SK-N-SH (cell line): ENCODE results near the gene PRPF40B. TPM values are rescaled to one million over a fixed set of nuclear protein-coding genes. Genes with fewer than 3 reads are reported as not detected.

Experiments used
- CTCF ChIA-PET: fragments of 300-600, 350-600 bp; formaldehyde crosslinking; extraction: SDS; loops from one replicate; lab custom pipeline; 2021; lab: Yijun Ruan, JAX
- POLR2A ChIA-PET: fragments of 350-600 bp; sonication (Branson Sonifier 250); formaldehyde crosslinking; extraction: SDS; loops from one replicate; lab custom pipeline; 2020; ENCODE audit warnings: antibody characterized with exemption, inconsistent platforms; lab: Yijun Ruan, JAX
- DNase-seq: peaks from one replicate; pipeline ENCODE4 v3.0.0; 2012
- H2AFZ ChIP-seq: fragments of 200-600 bp; sonication (generic); 2 replicates; pipeline ENCODE4 v1.8.1; 2016; ENCODE audit warnings: antibody characterized with exemption, mild to moderate bottlenecking, low read depth
- H3F3A ChIP-seq: fragments of 200-600 bp; sonication (generic); replicated peaks from 2 replicates; pipeline ENCODE3; 2016; ENCODE audit warnings: antibody characterized with exemption, mild to moderate bottlenecking; ENCODE audit not compliant: insufficient read depth
- H3K27ac ChIP-seq, 2 experiments: fragments of 200-500 bp in 1 of 2; fragments of 200-600 bp in 1 of 2; sonication (Bioruptor generic) in 1 of 2; sonication (generic), shearing (Covaris generic) in 1 of 2; 2 replicates each; pipeline versions ENCODE4 v1.5.1 to v1.6.1; 2014 to 2016; ENCODE audit warnings: low read depth in 2 of 2, inconsistent platforms in 1 of 2, low read length in 1 of 2, mild to moderate bottlenecking in 1 of 2, mixed read lengths in 1 of 2
- H3K27me3 ChIP-seq: fragments of 200-600 bp; sonication (generic), shearing (Covaris generic); 2 replicates; pipeline ENCODE4 v1.6.1; 2016; ENCODE audit warnings: mixed run types; ENCODE audit not compliant: insufficient read depth
- H3K36me3 ChIP-seq, 2 experiments: fragments of 200-500 bp in 1 of 2; fragments of 200-600 bp in 1 of 2; sonication (Bioruptor generic) in 1 of 2; sonication (generic) in 1 of 2; replicated peaks in 1 of 2; 2 replicates each; pipeline versions ENCODE3 to v1.5.1; 2014 to 2016; ENCODE audit warnings: low read length in 1 of 2, mild to moderate bottlenecking in 1 of 2; ENCODE audit not compliant: insufficient read depth in 2 of 2, control insufficient read depth in 1 of 2
- H3K4me1 ChIP-seq, 2 experiments: fragments of 200-500 bp in 1 of 2; fragments of 200-600 bp in 1 of 2; sonication (Bioruptor generic) in 1 of 2; sonication (generic), shearing (Covaris generic) in 1 of 2; 2 replicates each; pipeline versions ENCODE4 v1.5.1 to v1.6.1; 2014 to 2016; ENCODE audit warnings: low read depth in 1 of 2, low read length in 1 of 2, mixed run types in 1 of 2; ENCODE audit not compliant: insufficient read depth in 2 of 2, control insufficient read depth in 1 of 2
- H3K4me2 ChIP-seq: fragments of 200-600 bp; sonication (generic), shearing (Covaris generic); 2 replicates; pipeline ENCODE4 v1.6.1; 2017; ENCODE audit warnings: mixed run types
- H3K4me3 ChIP-seq, 2 experiments: fragments of 200-500 bp in 1 of 2; fragments of 200-600 bp in 1 of 2; sonication (Bioruptor generic) in 1 of 2; sonication (generic), shearing (Covaris generic) in 1 of 2; 2 replicates each; pipeline versions ENCODE4 v1.5.1 to v1.8.1; 2014 to 2016; ENCODE audit warnings: low read depth in 2 of 2, inconsistent platforms in 1 of 2, low read length in 1 of 2, mild to moderate bottlenecking in 1 of 2, mixed read lengths in 1 of 2, moderate library complexity in 1 of 2
- H3K79me2 ChIP-seq: fragments of 200-600 bp; sonication (generic); 2 replicates; pipeline ENCODE4 v1.8.1; 2017; ENCODE audit warnings: mild to moderate bottlenecking; ENCODE audit not compliant: insufficient read depth
- H3K9ac ChIP-seq: fragments of 200-600 bp; sonication (generic); 2 replicates; pipeline ENCODE4 v1.6.1; 2017; ENCODE audit warnings: mixed run types
- H3K9me2 ChIP-seq: fragments of 200-600 bp; sonication (generic); 2 replicates; pipeline ENCODE4 v1.6.1; 2017; ENCODE audit warnings: mixed run types
- H3K9me3 ChIP-seq: fragments of 200-600 bp; sonication (generic); 2 replicates; pipeline ENCODE4 v1.6.1; 2017; ENCODE audit warnings: mixed run types, mild to moderate bottlenecking, moderate library complexity
- H4K20me1 ChIP-seq: fragments of 200-600 bp; sonication (generic); 2 replicates; pipeline ENCODE4 v1.6.1; 2017; ENCODE audit warnings: mild to moderate bottlenecking, mixed run types; ENCODE audit not compliant: insufficient read depth
- CHD2 ChIP-seq: fragments of 150-350 bp; IDR thresholded peaks from 2 replicates; pipeline ENCODE4 v1.6.1; 2018; ENCODE audit warnings: low read length; ENCODE audit not compliant: partially characterized antibody
- EP300 ChIP-seq, 2 experiments: IDR thresholded peaks; 2 replicates each; pipeline versions ENCODE4 v1.4.0 to v1.6.1; 2012; ENCODE audit warnings: borderline replicate concordance in 1 of 2, low read depth in 1 of 2, low read length in 1 of 2
- EZH2phosphoT487 ChIP-seq: fragments of 200-600 bp; sonication (generic); IDR thresholded peaks from 2 replicates; pipeline ENCODE4 v1.6.1; 2017; ENCODE audit warnings: low read depth, mixed run types, mild to moderate bottlenecking, antibody characterized with exemption, moderate library complexity, borderline replicate concordance
- FOSL2 ChIP-seq: IDR thresholded peaks from 2 replicates; pipeline ENCODE4 v1.4.0; 2012; ENCODE audit warnings: low read depth, mild to moderate bottlenecking, moderate library complexity, borderline replicate concordance
- FOXM1 ChIP-seq: IDR thresholded peaks from 2 replicates; pipeline ENCODE4 v1.4.0; 2012; ENCODE audit warnings: low read depth, mild to moderate bottlenecking
- GABPA ChIP-seq: IDR thresholded peaks from 2 replicates; pipeline ENCODE4 v1.4.0; 2012; ENCODE audit warnings: low read depth, mild to moderate bottlenecking
- GATA2 ChIP-seq: sonication (generic); formaldehyde crosslinking; IDR thresholded peaks from 2 replicates; pipeline ENCODE4 v1.5.0; 2020; ENCODE audit warnings: mild to moderate bottlenecking, missing genetic modification reagents
- IRF3 ChIP-seq: fragments of 150-350 bp; IDR thresholded peaks from 2 replicates; pipeline ENCODE4 v1.6.1; 2016; ENCODE audit warnings: mild to moderate bottlenecking, low read depth, low read length
- JUND ChIP-seq: IDR thresholded peaks from 2 replicates; pipeline ENCODE4 v1.4.0; 2012
- MEF2A ChIP-seq: IDR thresholded peaks from 2 replicates; pipeline ENCODE4 v1.4.0; 2012; ENCODE audit warnings: low read depth, borderline replicate concordance
- MXI1 ChIP-seq: IDR thresholded peaks from 2 replicates; pipeline ENCODE4 v1.6.1; 2012; ENCODE audit warnings: mild to moderate bottlenecking, low read depth, low read length, improper control_type of control experiment
- NFIC ChIP-seq: IDR thresholded peaks from 2 replicates; pipeline ENCODE4 v1.4.0; 2012; ENCODE audit warnings: borderline replicate concordance
- NRF1 ChIP-seq: IDR thresholded peaks from 2 replicates; pipeline ENCODE4 v1.6.1; 2012; ENCODE audit warnings: low read depth, mild to moderate bottlenecking, low read length
- RAD21 ChIP-seq: IDR thresholded peaks from 2 replicates; pipeline ENCODE4 v1.6.1; 2012; ENCODE audit warnings: mild to moderate bottlenecking, low read length
- SIN3A ChIP-seq: IDR thresholded peaks from 2 replicates; pipeline ENCODE4 v1.6.1; 2012; ENCODE audit warnings: low read depth, mild to moderate bottlenecking, low read length, moderate library complexity, borderline replicate concordance
- TAF1 ChIP-seq: IDR thresholded peaks from 2 replicates; pipeline ENCODE4 v1.6.1; 2012; ENCODE audit warnings: low read depth, mild to moderate bottlenecking, low read length, moderate library complexity, borderline replicate concordance
- TCF12 ChIP-seq: IDR thresholded peaks from 2 replicates; pipeline ENCODE4 v1.4.0; 2012
- USF2 ChIP-seq: fragments of 150-350 bp; IDR thresholded peaks from 2 replicates; pipeline ENCODE4 v1.6.1; 2017; ENCODE audit warnings: antibody characterized with exemption, low read length, low read depth, borderline replicate concordance
- YY1 ChIP-seq: IDR thresholded peaks from 2 replicates; pipeline ENCODE4 v1.4.0; 2012; ENCODE audit warnings: low read depth, mild to moderate bottlenecking
- WGBS: methylation state at CpG from one replicate; pipeline ENCODE4 v1.1.6; 2017; ENCODE audit warnings: low lambda C conversion rate; 5-methylcytosine and 5-hydroxymethylcytosine counted together
- polyA plus RNA-seq, 3 experiments: library from polyadenylated mRNA; depleted of rRNA; stranded (reverse); fragments of >200 nt; gene quantifications; 2 replicates each; pipeline ENCODE4 v1.2.3, GENCODE V29; 2012
- TF ChIP-seq, protein P1 (sequence below): IDR thresholded peaks from 2 replicates; pipeline ENCODE4 v1.6.1; 2012; ENCODE audit warnings: mild to moderate bottlenecking, low read depth, low read length, moderate library complexity

The PRPF40B gene
- polyA plus RNA-seq, 1 of the 3 experiments (the other 2 are of a cell fraction) = 27.0 TPM

GRCh38 chr12:49646331-49646830, 23.0 kb downstream of the PRPF40B start:
- Histone ChIP-seq H3K27ac (no peak overlapping the region; a peak in 1 of 4 replicates), H3K27me3 (no peaks in the 10 kb centered on the region), H3K4me1 (peaks cover 0 to 5% of the 10 kb centered on the region in 2 experiments; a peak in 1 of 4 replicates), H3K79me2 (no peaks in the 10 kb centered on the region), H3K9ac (no peak overlapping the region), H3K9me2 (no peaks in the 10 kb centered on the region), H3K36me3 (peaks cover 33 to 78% of the 10 kb centered on the region in 2 experiments)
- no peak for DNase-seq
- POLR2A ChIA-PET = no interaction called here
- CTCF ChIA-PET = interaction anchor here (0.6 to 30.5 kb wide), 4 partner anchors 9 to 95 kb away, joined by 3 to 590 read pairs (median 20); partner anchors contain the start of genes FMNL3 and TMBIM6
- TF ChIP-seq GATA2 (CRISPR knock-in tag) (no peak), JUND (no peak), FOXM1 (no peak), GABPA (no peak)
- TF ChIP-seq, all 33 proteins: peak for 0
- 100% methylated on average over 4 of the region's 7 CpGs for WGBS
- Histone ChIP-seq H3F3A (peaks cover 7% of the 10 kb centered on the region), H4K20me1 (no peaks in the 10 kb centered on the region), H3K9me3 (no peaks in the 10 kb centered on the region), H2AFZ (no peak overlapping the region), H3K4me3 (no peak overlapping the region), H3K4me2 (no peak overlapping the region)

GRCh38 chr12:49646871-49647654, 23.7 kb downstream of the PRPF40B start:
- DNase-seq = no peak
- no peaks in the 10 kb centered on the region for H3K27me3 ChIP-seq
- peaks cover 7% of the 10 kb centered on the region for H3F3A ChIP-seq
- H2AFZ ChIP-seq = no peak overlapping the region
- peaks cover 31 to 78% of the 10 kb centered on the region in 2 experiments for H3K36me3 ChIP-seq
- H3K27ac ChIP-seq = no peak overlapping the region; a peak in 1 of 4 replicates
- peaks cover 0 to 5% of the 10 kb centered on the region in 2 experiments; a peak in 1 of 4 replicates for H3K4me1 ChIP-seq
- H4K20me1 ChIP-seq = no peaks in the 10 kb centered on the region
- 95% methylated on average over 10 of the region's 12 CpGs for WGBS
- H3K4me2 ChIP-seq = no peak overlapping the region
- H3K79me2 ChIP-seq = no peaks in the 10 kb centered on the region
- ChIA-PET POLR2A (interaction anchor here (0.5 to 1.2 kb wide), 2 partner anchors 16 to 58 kb away, joined by 3 to 4 read pairs; no protein-coding TSS in a partner anchor), CTCF (interaction anchor here (0.6 to 30.5 kb wide), 6 partner anchors 10 to 320 kb away, joined by 3 to 590 read pairs (median 12); partner anchors contain the start of genes FMNL3 and TMBIM6)
- H3K9me2 ChIP-seq = no peaks in the 10 kb centered on the region
- no peak overlapping the region for H3K9ac ChIP-seq
- no peak overlapping the region for H3K4me3 ChIP-seq
- H3K9me3 ChIP-seq = no peaks in the 10 kb centered on the region
- TF ChIP-seq FOSL2 (no peak), GATA2 (CRISPR knock-in tag) (no peak), EZH2phosphoT487 (no peak), YY1 (no peak), TCF12 (no peak), NRF1 (no peak), IRF3 (no peak), NFIC (no peak), RAD21 (no peak), GABPA (no peak), USF2 (no peak), JUND (no peak), CHD2 (no peak), TAF1 (no peak), SIN3A (no peak), MXI1 (no peak), MEF2A (no peak), EP300 (IDR thresholded peaks at IDR 0.05; ENCODE audit: borderline replicate concordance in 1 of 2, low read depth in 1 of 2, low read length in 1 of 2) (no peak)
- TF ChIP-seq, protein P1, sequence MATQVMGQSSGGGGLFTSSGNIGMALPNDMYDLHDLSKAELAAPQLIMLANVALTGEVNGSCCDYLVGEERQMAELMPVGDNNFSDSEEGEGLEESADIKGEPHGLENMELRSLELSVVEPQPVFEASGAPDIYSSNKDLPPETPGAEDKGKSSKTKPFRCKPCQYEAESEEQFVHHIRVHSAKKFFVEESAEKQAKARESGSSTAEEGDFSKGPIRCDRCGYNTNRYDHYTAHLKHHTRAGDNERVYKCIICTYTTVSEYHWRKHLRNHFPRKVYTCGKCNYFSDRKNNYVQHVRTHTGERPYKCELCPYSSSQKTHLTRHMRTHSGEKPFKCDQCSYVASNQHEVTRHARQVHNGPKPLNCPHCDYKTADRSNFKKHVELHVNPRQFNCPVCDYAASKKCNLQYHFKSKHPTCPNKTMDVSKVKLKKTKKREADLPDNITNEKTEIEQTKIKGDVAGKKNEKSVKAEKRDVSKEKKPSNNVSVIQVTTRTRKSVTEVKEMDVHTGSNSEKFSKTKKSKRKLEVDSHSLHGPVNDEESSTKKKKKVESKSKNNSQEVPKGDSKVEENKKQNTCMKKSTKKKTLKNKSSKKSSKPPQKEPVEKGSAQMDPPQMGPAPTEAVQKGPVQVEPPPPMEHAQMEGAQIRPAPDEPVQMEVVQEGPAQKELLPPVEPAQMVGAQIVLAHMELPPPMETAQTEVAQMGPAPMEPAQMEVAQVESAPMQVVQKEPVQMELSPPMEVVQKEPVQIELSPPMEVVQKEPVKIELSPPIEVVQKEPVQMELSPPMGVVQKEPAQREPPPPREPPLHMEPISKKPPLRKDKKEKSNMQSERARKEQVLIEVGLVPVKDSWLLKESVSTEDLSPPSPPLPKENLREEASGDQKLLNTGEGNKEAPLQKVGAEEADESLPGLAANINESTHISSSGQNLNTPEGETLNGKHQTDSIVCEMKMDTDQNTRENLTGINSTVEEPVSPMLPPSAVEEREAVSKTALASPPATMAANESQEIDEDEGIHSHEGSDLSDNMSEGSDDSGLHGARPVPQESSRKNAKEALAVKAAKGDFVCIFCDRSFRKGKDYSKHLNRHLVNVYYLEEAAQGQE = no peak
